Measurements from ENCODE around the gene REG4. TPM values are rescaled to one million over a fixed set of nuclear protein-coding genes. Genes with fewer than 3 reads are reported as not detected.
"Not testable (repeated sequence)": the region's sequence is repeated elsewhere in the genome, so short reads cannot be mapped to it uniquely, and the experiment has no call there.

Gene REG4
- total RNA-seq, 1 donor from 2014 or later: not detected

GRCh38 chr1:119829625-119830024 is 18.4 kb upstream of the REG4 start:
- Histone ChIP-seq H3K36me3 (no peaks in the 10 kb centered on the region), H3K9me3 (no peaks in the 10 kb centered on the region), H3K27ac (no peak overlapping the region), H3K4me1 (no peaks in the 10 kb centered on the region), H3K4me3 (no peak overlapping the region), H3K27me3 (no peaks in the 10 kb centered on the region)
- TF ChIP-seq, protein P1, sequence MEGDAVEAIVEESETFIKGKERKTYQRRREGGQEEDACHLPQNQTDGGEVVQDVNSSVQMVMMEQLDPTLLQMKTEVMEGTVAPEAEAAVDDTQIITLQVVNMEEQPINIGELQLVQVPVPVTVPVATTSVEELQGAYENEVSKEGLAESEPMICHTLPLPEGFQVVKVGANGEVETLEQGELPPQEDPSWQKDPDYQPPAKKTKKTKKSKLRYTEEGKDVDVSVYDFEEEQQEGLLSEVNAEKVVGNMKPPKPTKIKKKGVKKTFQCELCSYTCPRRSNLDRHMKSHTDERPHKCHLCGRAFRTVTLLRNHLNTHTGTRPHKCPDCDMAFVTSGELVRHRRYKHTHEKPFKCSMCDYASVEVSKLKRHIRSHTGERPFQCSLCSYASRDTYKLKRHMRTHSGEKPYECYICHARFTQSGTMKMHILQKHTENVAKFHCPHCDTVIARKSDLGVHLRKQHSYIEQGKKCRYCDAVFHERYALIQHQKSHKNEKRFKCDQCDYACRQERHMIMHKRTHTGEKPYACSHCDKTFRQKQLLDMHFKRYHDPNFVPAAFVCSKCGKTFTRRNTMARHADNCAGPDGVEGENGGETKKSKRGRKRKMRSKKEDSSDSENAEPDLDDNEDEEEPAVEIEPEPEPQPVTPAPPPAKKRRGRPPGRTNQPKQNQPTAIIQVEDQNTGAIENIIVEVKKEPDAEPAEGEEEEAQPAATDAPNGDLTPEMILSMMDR (IDR thresholded peaks at IDR 0.05): no peak
- intact Hi-C loops (cut with DNase I): no loop called here
- ATAC-seq (no peak), DNase-seq (no peak)

- H3K9me3 ChIP-seq; ATAC-seq; H3K36me3 ChIP-seq; H3K4me1 ChIP-seq; intact Hi-C loops (cut with DNase I); H3K27me3 ChIP-seq; DNase-seq; H3K4me3 ChIP-seq; H3K27ac ChIP-seq: not testable (repeated sequence)
Observed at GRCh38 chr1:119829006-119829405, 17.7 kb upstream of the REG4 start.

DNA sequence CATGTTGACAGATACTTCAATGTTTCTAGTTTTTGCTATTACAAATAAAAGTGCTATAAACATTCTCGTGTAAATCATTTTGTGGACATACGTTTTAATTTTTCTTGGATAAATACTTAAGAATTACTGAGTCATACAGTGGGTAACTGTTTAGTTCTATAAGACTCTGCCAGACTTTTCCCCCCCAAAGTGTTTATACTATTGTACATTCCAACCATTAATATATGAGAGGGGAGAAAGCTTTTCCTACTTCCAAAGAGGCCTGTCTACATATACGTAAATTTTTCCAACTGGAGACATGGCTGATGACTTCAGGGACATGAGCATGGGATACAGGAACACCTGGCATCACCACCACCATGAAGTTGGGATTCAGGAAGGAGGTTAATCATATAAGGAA is 17.0 kb upstream of the REG4 start:
- no peaks in the 10 kb centered on the region for H3K27me3 ChIP-seq
- intact Hi-C loops (cut with DNase I): no loop called here
- no peaks in the 10 kb centered on the region for H3K9me3 ChIP-seq
- H3K27ac ChIP-seq: no peak overlapping the region
- H3K36me3 ChIP-seq: no peaks in the 10 kb centered on the region
- no peak overlapping the region for H3K4me3 ChIP-seq
- TF ChIP-seq, protein P1 (IDR thresholded peaks at IDR 0.05): no peak
- no peak for ATAC-seq
- DNase-seq: no peak
- H3K4me1 ChIP-seq: no peaks in the 10 kb centered on the region

DNA sequence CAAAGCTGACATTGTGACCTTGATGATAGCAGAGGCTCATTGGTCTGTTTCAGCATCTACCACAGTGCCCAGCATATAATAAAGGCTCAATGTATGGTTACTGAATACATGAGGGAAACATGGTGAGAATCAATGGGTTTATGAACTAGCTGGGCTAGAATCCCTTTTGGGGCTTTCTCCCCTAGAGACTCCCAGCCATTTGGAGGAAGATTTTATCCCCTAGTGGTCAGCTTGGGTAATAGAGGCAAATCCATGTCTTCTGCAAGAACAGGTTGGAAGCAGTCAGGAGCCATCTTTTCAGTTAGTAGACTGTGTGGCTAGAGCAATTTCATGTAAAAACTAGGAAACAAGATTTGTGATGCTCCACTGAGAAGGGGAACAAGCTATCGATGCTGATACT is 15.8 kb upstream of the REG4 start:
- no peak overlapping the region for H3K4me3 ChIP-seq
- no peaks in the 10 kb centered on the region for H3K36me3 ChIP-seq
- intact Hi-C loops (cut with DNase I): no loop called here
- no peaks in the 10 kb centered on the region for H3K9me3 ChIP-seq
- no peaks in the 10 kb centered on the region for H3K4me1 ChIP-seq
- TF ChIP-seq, protein P1 (IDR thresholded peaks at IDR 0.05): peak; percentile 36
- DNase-seq: no peak
- H3K27ac ChIP-seq: no peak overlapping the region
- H3K27me3 ChIP-seq: no peaks in the 10 kb centered on the region
- no peak for ATAC-seq

GRCh38 chr1:119822406-119822805 is 11.1 kb upstream of the REG4 start:
- no peak for DNase-seq
- TF ChIP-seq, protein P1 (IDR thresholded peaks at IDR 0.05): no peak
- Histone ChIP-seq H3K36me3 (no peaks in the 10 kb centered on the region), H3K4me1 (no peaks in the 10 kb centered on the region), H3K4me3 (no peak overlapping the region), H3K27ac (no peak overlapping the region), H3K27me3 (no peaks in the 10 kb centered on the region), H3K9me3 (no peaks in the 10 kb centered on the region)
- intact Hi-C loops (cut with DNase I): no loop called here
- no peak for ATAC-seq

GRCh38 chr1:119818181-119818580 is 6.9 kb upstream of the REG4 start:
- no peaks in the 10 kb centered on the region for H3K9me3 ChIP-seq
- H3K27ac ChIP-seq: no peak overlapping the region
- DNase-seq (no peak), ATAC-seq (no peak)
- TF ChIP-seq, protein P1 (IDR thresholded peaks at IDR 0.05): no peak
- intact Hi-C loops (cut with DNase I): no loop called here
- H3K36me3 ChIP-seq: no peaks in the 10 kb centered on the region
- no peaks in the 10 kb centered on the region for H3K27me3 ChIP-seq
- no peaks in the 10 kb centered on the region for H3K4me1 ChIP-seq
- H3K4me3 ChIP-seq: no peak overlapping the region

All from upper lobe of right lung (tissue), 1 donor.